A673 (cell line): ENCODE data around the gene FAIM2. TPM values are rescaled to one million over a fixed set of nuclear protein-coding genes. Genes with fewer than 3 reads are reported as not detected.

Experiments used
- BruUV-seq: library from RNA; stranded (reverse); fragments of 400-500 nt; replicated peaks from 2 replicates; lab custom pipeline; 2021; lab: Mats Ljungman, UMichigan
- CTCF ChIA-PET: fragments of 300-600 bp; sonication (Branson Sonifier 250); formaldehyde crosslinking; loops from one replicate; lab custom pipeline; 2022; ENCODE audit warnings: antibody characterized with exemption; lab: Charles Lee
- POLR2A ChIA-PET: fragments of 300-600 bp; sonication (Branson Sonifier 250); formaldehyde crosslinking; loops from one replicate; lab custom pipeline; 2022; ENCODE audit warnings: antibody characterized with exemption; ENCODE audit not compliant: low non-redundant PET; lab: Charles Lee
- DNase-seq: peaks from one replicate; pipeline ENCODE4 v3.0.0-alpha.2; 2015; ENCODE audit warnings: low spot score
- H3K27ac ChIP-seq: fragments of 200-600 bp; sonication (generic); 2 replicates; pipeline ENCODE4 v1.5.1; 2016; ENCODE audit warnings: mixed run types, low read depth, mild to moderate bottlenecking, mixed read lengths, antibody characterized with exemption, low read length; ENCODE audit not compliant: poor library complexity, severe bottlenecking
- H3K27me3 ChIP-seq: fragments of 200-600 bp; sonication (generic); replicated peaks from 2 replicates; pipeline ENCODE4 v1.6.1; 2017; ENCODE audit warnings: mixed run types, low read depth, mild to moderate bottlenecking, mixed read lengths, antibody characterized with exemption, low read length; ENCODE audit not compliant: insufficient read depth, poor library complexity
- H3K36me3 ChIP-seq: fragments of 200-600 bp; sonication (generic); 2 replicates; pipeline ENCODE4 v1.6.1; 2016; ENCODE audit warnings: mixed run types, mild to moderate bottlenecking, mixed read lengths, antibody characterized with exemption, low read length; ENCODE audit not compliant: insufficient read depth, poor library complexity, severe bottlenecking
- H3K4me1 ChIP-seq: fragments of 200-600 bp; sonication (generic); 2 replicates; pipeline ENCODE4 v1.6.1; 2017; ENCODE audit warnings: mixed run types, mild to moderate bottlenecking, mixed read lengths, antibody characterized with exemption, low read length; ENCODE audit not compliant: insufficient read depth, poor library complexity, severe bottlenecking
- H3K4me3 ChIP-seq: fragments of 200-600 bp; sonication (generic); 2 replicates; pipeline ENCODE4 v1.5.1; 2016; ENCODE audit warnings: low read depth, mixed run types, mild to moderate bottlenecking, mixed read lengths, low read length; ENCODE audit not compliant: poor library complexity, severe bottlenecking
- H3K9me3 ChIP-seq: fragments of 200-600 bp; sonication (generic); 2 replicates; pipeline ENCODE4 v1.6.1; 2016; ENCODE audit warnings: mixed run types, low read depth, mild to moderate bottlenecking, mixed read lengths, antibody characterized with exemption, low read length; ENCODE audit not compliant: poor library complexity, severe bottlenecking
- CTCF ChIP-seq: fragments of 300-800, 200-600 bp; sonication (generic); conservative IDR thresholded peaks from 2 replicates; pipeline ENCODE4 v1.5.1; 2017; ENCODE audit warnings: low read depth, mild to moderate bottlenecking, antibody characterized with exemption, low read length, moderate library complexity, mixed read lengths
- EZH2 ChIP-seq: fragments of 200-600 bp; sonication (generic); IDR thresholded peaks from 2 replicates; pipeline ENCODE4 v1.6.1; 2017; ENCODE audit warnings: borderline replicate concordance, low read depth, mild to moderate bottlenecking, mixed read lengths, antibody characterized with exemption, low read length; ENCODE audit not compliant: poor library complexity, severe bottlenecking
- intact Hi-C: fragments of 100-400 bp; cut with micrococcal nuclease; formaldehyde crosslinking; loops from one replicate; pipeline ENCODE4 v1.10.0; 2022; ENCODE audit not compliant: unreplicated experiment
- total RNA-seq: library from RNA; stranded (reverse); gene quantifications from 2 replicates; pipeline ENCODE4 v1.2.3, GENCODE V29; 2021

The FAIM2 gene
- total RNA-seq, 1 experiment from 2014 or later, result not detected

GRCh38 chr12:49905718-49906314 is 2.1 kb upstream of the FAIM2 start:
- POLR2A ChIA-PET, result interaction anchor here (0.6 kb wide), 2 partner anchors 268 to 317 kb away, joined by 3 to 7 read pairs; no protein-coding TSS in a partner anchor
- CTCF ChIA-PET, result interaction anchor here (0.6 kb wide), 2 partner anchors 57 to 203 kb away, joined by 6 to 9 read pairs; no protein-coding TSS in a partner anchor
- no peaks in the 10 kb centered on the region for H3K27me3 ChIP-seq
- no peak overlapping the region for H3K4me3 ChIP-seq
- intact Hi-C loops, result no loop called here
- no peak for TF ChIP-seq EZH2
- no peak for TF ChIP-seq CTCF
- H3K9me3 ChIP-seq, result no peaks in the 10 kb centered on the region
- H3K36me3 ChIP-seq, result no peaks in the 10 kb centered on the region
- no peaks in the 10 kb centered on the region for H3K4me1 ChIP-seq
- DNase-seq, result no peak
- BruUV-seq, result no TSS peak
- H3K27ac ChIP-seq, result no peak overlapping the region

GRCh38 chr12:49904601-49905000 is 901 bp upstream of the FAIM2 start:
- Histone ChIP-seq H3K9me3 (no peaks in the 10 kb centered on the region), H3K36me3 (no peaks in the 10 kb centered on the region), H3K27me3 (no peaks in the 10 kb centered on the region), H3K4me1 (no peaks in the 10 kb centered on the region), H3K27ac (no peak overlapping the region), H3K4me3 (no peak overlapping the region)
- DNase-seq, result no peak
- intact Hi-C loops, result no loop called here
- BruUV-seq, result no TSS peak
- ChIA-PET POLR2A (no interaction called here), CTCF (no interaction called here)
- TF ChIP-seq CTCF (no peak), EZH2 (no peak)

- BruUV-seq, result no TSS peak
- TF ChIP-seq CTCF (no peak), EZH2 (no peak)
Observed at GRCh38 chr12:49903351-49903699, 375 bp downstream of the FAIM2 start.

More at GRCh38 chr12:49903351-49903699, 375 bp downstream of the FAIM2 start:
- Histone ChIP-seq H3K4me3 (no peak overlapping the region), H3K27me3 (no peaks in the 10 kb centered on the region), H3K9me3 (no peaks in the 10 kb centered on the region), H3K4me1 (no peaks in the 10 kb centered on the region), H3K27ac (no peak overlapping the region), H3K36me3 (no peaks in the 10 kb centered on the region)
- DNase-seq, result no peak
- intact Hi-C loops, result no loop called here
- POLR2A ChIA-PET, result no interaction called here
- CTCF ChIA-PET, result no interaction called here
